Measurements from ENCODE around the gene C9orf50.

The C9orf50 gene

GRCh38 chr9:129586685-129587084 is 34.2 kb downstream of the C9orf50 start:
- DNase-seq = no peak

DNA sequence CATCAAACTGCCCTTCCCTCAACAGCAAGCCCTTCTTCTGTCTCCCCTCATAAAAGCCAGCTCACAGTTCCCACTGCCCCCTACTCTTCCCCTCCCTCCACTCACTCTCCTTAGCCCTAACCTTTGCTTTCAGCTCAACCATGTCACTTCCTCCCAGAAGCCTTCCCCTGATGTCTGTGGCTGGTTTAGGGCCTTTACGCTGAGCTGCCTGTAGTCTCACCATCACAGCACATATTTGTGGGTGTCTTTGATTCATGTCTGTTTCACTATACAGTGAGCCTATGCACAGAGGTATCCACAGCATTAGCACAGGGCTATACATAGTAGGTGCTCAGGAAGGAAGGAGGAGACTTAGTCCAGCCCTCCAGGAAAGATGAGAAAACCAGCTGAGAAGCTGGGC is 34.7 kb downstream of the C9orf50 start:
- DNase-seq = no peak

- no peak for DNase-seq
These were observed 35.5 kb downstream of the C9orf50 start for GRCh38 chr9:129585352-129585751.

DNA sequence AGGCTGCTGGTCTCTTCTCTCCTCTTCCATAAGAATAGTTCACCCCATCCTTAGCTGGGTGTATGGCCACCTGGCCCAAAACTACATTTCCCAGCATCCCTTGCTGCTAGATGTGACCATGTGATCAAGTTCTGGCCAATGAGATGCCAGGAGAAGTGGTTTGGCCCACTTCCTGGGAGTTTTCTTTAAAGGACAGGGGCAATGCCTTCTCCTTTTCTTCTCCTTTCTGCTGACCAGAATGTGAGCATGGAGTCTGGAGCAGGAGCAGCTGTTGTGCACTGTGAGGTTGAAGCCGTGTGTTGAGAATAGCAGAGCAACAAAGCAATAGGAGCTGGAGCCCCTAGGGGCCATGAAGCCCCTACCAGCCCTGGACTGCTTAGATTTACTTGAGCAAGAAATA is 36.8 kb downstream of the C9orf50 start:
- DNase-seq = no peak

GRCh38 chr9:129583308-129584038 is 37.4 kb downstream of the C9orf50 start:
- no peak for DNase-seq

- DNase-seq = no peak
These were observed 38.0 kb downstream of the C9orf50 start for GRCh38 chr9:129582855-129583254.

DNA sequence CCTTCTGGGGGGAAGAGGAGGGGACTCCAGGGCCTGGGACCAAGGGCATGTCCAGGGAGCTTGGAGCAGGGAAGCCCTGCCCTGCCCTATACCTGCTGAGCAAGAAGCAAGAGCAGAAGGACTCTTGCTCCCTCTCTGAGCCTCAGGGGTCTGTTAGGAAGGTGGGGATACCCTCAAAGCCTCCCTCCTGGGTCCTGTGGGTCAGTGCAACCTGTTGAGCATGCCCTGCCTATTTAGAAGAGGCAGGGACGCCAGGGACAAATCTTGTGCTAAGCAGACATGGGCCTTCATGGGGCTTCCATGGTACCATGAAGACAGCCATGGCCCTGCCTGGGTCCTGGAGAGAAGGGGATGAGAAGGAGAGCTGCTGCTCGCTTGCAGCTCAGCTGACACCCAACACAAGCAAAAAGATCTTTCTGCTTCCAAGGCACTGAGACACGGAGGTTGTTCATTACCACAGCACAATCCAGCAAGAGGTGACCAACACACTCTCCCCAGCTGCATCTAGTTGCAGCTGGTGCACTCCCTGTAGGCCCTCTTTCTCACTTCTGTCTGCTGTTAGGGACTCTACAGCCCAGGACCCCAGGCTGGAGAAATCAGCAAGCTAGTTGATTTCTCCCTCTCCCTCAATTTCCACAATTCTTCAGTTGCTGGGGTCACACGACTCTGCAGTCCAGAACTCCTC is 39.3 kb downstream of the C9orf50 start:
- no peak for DNase-seq

DNA sequence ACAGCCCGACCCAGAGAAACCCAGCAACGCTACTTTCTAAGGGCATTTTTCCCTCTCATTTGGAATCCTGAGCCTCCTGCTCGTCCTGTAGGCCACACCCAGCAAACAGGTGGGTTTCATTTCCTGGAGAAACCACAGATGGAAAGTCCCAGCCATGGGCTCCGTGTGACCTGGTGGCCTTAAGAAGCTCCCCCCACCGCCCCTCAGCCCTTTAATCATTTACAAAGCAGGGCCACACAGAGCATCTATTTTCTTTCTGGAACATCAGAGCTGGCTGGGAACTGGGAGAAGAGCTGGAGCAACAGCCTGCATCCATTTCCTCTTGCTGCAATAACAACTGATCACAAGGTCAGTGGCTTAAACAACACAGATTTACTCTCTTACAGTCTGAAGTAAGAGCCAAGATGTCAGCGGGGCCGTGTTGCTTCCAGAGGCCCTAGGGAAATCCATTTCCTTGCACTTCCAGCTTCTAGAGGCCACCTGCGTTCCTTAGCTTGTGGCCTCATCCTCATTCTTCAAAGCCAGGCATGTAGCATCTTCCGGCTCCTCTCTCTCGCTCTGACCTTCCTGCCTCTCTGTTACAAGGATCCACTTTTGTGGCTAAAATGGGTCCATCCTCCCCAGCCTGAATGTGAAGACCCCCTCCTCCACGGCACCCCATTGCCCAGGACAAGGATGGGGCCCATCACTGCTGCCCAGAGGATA is 40.5 kb downstream of the C9orf50 start:
- DNase-seq = no peak

- DNase-seq = no peak
These were observed 41.6 kb downstream of the C9orf50 start for GRCh38 chr9:129579294-129579693.

DNA sequence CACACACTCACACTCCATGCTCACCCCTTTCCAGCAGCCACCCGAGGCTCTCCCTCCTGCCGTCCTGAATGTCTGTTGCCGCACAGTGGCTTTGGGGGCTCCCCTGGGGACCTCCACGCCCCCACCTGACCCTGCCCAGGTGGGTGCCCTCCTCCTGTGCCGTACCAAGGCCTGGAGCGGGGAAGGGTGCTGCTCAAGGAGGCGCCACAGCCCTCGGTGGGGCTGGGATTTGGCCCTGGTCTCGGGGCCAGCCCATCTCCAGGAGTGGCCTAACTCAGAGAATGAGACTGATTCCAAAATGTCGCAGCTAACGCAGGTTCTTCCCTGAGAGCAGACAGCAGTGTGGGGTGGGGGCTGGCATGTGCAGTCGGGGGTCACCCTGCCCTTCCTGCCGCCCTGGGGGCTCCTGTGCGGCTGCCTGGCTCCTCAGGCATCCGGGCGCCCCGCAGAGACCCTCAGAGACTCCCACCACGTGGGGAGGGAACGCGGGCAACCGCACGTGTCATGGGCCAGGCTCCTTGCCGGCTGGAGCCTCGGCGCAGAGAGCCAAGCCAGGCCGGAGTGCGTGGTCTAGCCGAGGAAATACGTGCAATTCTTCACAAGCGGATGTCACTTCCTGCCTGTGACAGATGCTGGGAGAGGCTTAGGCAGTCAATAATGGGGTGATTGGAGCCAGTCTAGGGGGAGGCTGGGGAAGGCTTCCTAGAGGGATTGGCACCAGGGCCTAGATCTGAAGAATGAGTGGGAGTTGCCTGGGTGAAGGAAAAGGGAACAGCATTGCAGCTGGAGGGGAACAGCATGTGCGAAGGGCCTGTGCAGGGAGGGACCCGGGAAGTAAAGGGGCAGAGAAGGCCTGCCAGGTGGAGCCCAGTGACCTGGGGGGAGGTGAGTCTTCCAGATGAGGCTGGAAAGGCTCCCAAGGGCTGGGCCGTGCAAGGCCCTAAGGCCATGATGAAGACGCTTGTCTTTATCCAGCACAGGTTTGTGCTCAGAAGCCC is 44.1 kb downstream of the C9orf50 start:
- DNase-seq = no peak

GRCh38 chr9:129575818-129576217 is 45.1 kb downstream of the C9orf50 start:
- no peak for DNase-seq

DNA sequence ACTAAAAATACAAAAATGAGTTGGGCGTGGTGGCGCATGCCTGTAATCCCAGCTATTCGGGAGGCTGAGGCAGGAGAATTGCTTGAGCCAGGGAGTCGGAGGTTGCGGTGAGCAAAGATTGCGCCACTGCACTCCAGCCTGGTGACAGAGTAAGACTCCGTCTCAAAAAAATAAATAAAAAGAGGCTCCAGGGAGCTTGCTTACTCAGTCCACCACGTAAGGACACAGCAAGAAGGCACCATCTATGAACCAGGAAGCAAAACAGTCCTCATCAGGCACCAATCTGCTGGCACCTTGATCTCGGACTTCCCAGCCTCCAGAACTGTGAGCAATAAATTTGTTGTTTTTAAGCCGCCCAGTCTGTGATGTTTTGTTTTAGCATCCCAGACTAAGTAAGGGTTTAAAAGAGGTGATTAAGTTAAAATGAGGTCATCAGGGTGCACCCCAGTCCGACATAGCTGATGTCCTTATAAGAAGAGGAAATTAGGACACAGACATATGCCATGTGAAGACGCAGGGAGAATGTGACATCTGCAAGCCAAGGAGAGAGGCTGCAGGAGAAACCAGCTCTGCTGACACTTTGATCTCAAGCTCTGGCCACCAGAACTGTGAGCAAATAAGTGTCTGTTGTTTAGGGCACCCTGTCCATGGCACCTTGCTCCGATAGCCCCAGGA is 45.9 kb downstream of the C9orf50 start:
- no peak for DNase-seq

DNA sequence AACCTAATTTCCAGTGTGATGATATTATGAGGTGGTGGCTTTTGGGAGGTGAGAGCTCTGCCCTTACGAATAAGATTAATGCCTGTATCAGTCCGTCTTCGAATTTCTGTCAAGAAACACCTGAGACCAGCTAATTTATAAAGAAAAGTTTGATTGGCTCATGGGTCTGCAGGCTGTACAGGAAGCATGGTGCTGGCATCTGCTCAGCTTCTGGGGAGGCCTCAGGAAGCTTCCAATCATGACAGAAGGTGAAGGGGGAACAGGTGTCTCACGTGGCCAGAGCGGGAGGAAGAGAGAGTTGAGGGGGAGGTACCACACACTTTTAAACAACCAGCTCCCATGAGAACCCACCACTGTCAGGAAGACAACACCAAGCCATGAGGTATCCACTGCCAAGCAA is 46.9 kb downstream of the C9orf50 start:
- no peak for DNase-seq

GRCh38 chr9:129572517-129572916 is 48.4 kb downstream of the C9orf50 start:
- DNase-seq = no peak

GRCh38 chr9:129572052-129572425 is 48.9 kb downstream of the C9orf50 start:
- no peak for DNase-seq

GRCh38 chr9:129571298-129572051 is 49.4 kb downstream of the C9orf50 start:
- no peak for DNase-seq

- DNase-seq = no peak
These were observed 50.2 kb downstream of the C9orf50 start for GRCh38 chr9:129570450-129571297.

DNA sequence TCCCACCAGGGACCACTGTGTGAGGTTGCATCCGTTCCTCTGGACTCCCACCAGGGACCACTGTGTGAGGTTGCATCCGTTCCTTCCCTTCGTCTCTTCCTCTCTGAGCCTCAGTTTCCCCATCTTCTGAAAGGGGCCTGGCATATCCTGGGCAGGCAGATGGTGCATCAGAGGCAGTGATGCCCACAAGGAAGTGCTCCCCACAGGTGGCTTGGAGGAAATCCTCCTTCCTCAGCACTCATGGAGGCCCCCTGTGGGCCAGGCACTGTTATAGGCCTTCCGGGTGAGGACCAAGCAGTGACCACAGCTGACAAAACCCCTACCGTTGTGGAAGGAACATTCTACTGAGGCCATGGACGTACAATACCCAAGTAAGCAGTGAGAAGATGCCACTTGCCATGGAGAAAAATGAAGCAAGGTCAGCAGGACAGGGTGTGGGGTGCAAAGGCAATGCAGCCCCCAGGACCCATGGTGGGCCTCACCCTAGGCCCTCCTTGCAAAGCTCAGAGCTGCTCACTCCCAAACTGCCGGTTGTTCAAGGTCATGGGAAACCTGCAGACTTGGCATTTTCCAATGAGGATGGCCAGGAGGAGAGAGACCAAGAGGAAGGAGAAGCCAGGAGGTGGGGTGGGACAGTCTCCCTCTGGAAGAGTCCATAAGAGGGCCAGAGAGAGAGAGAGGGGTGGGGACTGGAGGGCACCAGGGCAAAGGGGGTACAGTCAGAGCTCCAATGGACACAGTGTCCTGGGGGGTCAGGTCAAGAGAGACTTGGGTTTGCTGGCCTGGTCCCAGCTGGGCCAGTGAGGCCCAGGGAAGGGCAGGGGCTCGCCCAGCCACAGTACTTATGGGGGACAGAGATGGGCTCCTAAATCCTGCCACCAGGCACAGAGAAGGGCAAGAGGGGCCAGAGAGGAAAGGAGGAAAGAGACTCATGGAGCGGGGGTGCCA is 51.1 kb downstream of the C9orf50 start:
- DNase-seq = no peak

All from NCI-H1694 treated with DMSO at 0.1 percent for 48 hours (cell line).